Keratinocyte (primary cell): ENCODE measurements around the gene PXN.

ENCODE experiments used
- CTCF ChIP-seq, 3 experiments: IDR thresholded peaks in 1 of 3; conservative IDR thresholded peaks in 1 of 3; optimal IDR thresholded peaks in 1 of 3; 2 replicates in 2 of 3; 3 replicates in 1 of 3; pipeline versions ENCODE3 to v1.5.1; 2011; ENCODE audit warnings: low read length in 3 of 3, mild to moderate bottlenecking in 3 of 3, moderate library complexity in 2 of 3, control low read depth in 1 of 3, inconsistent platforms in 1 of 3; ENCODE audit not compliant: insufficient read depth in 2 of 3; ENCODE audit errors: extremely low read depth in 1 of 3
- EZH2 ChIP-seq: IDR thresholded peaks from one replicate; pipeline ENCODE4 v1.6.1; 2012; ENCODE audit warnings: inconsistent platforms, mild to moderate bottlenecking, low read length, moderate library complexity

- no peak for TF ChIP-seq CTCF (optimal IDR thresholded peaks at IDR 0.05 in 1 of 3, IDR thresholded peaks at IDR 0.05 in 1 of 3, conservative IDR thresholded peaks at IDR 0.05 in 1 of 3; ENCODE audit: extremely low read depth in 1 of 3, insufficient read depth in 2 of 3, low read length in 3 of 3)
- no peak for TF ChIP-seq EZH2
These were observed 97.9 kb downstream of the PXN start for GRCh38 chr12:120167529-120168095.
